HG03457 (cell line): ENCODE data around the gene CHDH.
A peak's percentile ranks its signal among the peaks of the same experiment; 100 is the strongest.

Experiments used
- ATAC-seq: cut with Tn5 transposase; IDR thresholded peaks from one replicate; pipeline ENCODE4 v1.9.1; 2021; ENCODE audit warnings: moderate number of reproducible peaks; ENCODE audit not compliant: unreplicated experiment

The CHDH gene, protein sequence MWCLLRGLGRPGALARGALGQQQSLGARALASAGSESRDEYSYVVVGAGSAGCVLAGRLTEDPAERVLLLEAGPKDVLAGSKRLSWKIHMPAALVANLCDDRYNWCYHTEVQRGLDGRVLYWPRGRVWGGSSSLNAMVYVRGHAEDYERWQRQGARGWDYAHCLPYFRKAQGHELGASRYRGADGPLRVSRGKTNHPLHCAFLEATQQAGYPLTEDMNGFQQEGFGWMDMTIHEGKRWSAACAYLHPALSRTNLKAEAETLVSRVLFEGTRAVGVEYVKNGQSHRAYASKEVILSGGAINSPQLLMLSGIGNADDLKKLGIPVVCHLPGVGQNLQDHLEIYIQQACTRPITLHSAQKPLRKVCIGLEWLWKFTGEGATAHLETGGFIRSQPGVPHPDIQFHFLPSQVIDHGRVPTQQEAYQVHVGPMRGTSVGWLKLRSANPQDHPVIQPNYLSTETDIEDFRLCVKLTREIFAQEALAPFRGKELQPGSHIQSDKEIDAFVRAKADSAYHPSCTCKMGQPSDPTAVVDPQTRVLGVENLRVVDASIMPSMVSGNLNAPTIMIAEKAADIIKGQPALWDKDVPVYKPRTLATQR

DNA sequence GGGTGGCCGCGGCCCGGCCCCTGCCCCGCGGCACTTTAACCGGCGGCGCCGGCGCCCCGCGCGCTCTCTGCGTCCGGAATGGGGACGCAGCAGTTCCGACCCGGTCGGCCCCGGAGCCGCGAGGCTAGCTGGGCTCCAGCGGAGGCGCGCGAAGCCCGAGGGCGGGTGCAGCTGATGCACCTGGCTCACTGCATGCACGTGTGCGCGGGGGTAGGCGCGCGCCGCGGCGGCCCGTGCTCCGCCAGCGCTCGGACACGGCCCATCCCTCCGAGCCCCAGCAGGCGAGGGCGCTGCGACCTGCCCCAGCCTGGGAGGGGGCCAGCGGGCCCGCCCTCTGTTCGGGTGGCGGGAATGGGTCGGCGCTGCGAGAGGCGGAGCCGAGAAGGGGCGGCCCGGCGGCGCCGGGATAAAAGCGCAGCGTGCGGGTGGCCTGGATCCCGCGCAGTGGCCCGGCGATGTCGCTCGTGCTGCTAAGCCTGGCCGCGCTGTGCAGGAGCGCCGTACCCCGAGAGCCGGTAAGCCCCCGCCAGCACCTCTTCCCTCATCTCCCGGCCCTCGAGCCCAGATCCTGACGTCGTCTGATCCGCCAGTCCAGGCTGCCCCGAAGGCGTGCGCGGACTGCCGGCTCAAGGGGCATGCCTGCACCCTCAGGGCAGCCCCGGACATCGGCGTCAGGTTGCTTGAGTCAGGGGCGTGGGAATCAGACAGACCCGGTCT, at the start of gene CHDH, which contains the start of gene IL17RB:
Gene CHDH, minus strand, starts transcription at position 286 of the 717 bp plus-strand sequence. CDS start 22,411 bp downstream, outside the sequence.
Gene IL17RB, plus strand, starts transcription at position 435 of the 717 bp plus-strand sequence. Its CDS starts 21 bp downstream, at position 456.
- ATAC-seq, result no peak

DNA sequence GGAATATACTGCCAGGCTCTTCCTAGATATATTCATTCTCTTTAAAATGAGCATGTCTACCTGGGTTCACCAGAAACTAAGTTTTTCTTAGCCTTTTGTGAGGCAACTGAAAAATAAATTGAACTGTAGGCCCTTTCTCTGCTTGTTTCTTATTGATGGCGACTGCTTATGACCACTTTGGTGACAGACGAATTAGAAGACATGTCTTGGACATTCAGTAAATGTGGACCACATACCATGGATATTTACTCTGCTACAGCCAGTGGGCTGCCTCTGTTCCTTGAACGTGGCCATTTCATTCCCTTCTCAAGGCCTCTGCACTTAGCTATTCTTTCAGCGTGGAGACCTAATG, 46.0 kb upstream of the CHDH start:
- no peak for ATAC-seq

DNA sequence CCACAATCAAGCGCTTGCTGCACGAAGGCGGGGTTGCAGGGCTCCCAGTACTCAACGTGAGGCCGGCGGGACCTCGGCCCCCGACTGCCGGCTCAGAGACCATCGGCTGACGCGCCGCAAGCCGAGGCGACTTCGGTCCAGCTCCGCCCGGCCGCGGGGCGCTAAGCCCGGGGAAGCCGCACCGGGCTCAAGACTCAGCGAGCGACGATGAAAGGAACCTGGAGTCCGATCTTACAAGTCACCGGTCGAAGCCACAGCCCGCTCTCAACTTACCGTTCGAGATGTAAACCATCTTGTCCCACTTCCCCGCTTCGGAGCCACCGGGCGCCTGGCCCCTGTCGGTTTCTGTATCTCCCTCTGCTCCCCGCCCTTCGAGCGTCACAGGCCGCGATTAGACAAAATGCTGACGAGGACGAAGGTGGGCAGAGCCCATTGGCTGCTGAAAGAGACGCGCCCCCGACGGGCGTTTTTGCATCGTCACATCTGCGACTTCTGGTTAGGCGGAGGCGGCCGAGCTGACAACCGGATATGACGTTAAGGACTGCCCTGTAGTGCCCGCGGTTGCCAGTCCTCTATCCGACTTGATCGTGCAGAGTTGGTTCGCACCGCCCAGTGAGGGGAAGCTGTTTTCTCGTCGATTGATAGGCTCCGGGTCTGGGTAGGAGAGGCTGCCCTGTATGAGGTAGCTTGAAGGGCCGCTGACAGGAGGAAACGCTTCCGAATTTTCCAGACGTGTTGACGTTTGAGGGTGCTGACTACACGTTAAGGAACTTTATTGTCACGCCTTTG, 45.5 kb upstream of the CHDH start, which contains the start of gene SELENOK:
Gene SELENOK, minus strand, starts transcription at position 363 of the 789 bp plus-strand sequence.
- peak; percentile 94 for ATAC-seq

DNA sequence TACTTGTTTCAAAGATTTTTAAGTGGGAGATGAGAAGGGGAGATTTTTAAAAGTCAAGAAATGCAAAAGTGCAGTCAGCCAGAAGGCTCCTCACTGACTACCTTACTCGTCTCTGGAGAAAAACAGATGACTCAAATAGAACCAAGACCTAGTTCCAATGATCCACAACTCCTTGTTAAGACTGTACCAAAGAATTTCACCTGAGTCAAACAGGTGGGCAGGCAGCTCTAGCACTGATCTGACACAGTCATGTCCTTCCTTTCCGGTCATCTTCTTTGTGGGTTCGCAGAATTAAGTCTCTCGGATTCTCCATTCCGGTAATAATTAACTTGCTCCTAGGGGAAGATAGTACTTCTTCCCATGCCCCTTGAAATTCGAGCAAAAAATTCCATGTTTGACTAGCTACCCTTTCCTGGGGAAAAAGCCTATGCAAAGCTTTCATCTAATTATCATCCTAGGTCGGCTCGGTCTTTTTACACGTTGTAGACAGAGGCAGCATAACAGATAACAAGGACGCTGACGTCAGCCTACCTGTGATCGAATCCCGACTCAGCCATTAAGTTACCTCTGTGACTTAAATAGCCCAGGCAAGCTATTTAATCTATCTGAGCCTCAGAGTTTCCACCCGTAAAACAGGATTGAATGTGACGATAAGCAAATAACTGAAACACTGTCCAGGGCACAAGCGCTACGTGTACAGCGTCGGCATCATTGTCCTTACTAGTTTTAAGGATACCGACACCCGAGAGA, 44.7 kb upstream of the CHDH start:
- ATAC-seq, result no peak

DNA sequence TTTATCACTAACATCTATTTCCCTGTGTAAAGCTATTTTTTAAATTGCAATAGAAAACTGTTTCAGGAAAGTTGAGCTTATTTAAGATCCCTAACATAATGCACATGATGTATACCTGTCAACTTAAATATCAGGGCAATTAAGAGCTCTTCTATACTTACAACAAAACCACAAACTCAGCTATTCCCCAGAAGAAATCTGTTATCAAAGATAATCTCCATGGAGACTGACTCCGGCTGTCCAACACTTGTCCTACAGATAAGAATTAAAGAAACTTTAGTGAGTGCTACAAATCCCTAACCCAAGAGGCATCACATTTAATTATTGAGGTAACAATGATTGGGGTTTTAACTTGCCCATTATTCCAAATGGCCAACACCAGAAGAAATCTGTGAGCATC, 42.0 kb upstream of the CHDH start:
- no peak for ATAC-seq

DNA sequence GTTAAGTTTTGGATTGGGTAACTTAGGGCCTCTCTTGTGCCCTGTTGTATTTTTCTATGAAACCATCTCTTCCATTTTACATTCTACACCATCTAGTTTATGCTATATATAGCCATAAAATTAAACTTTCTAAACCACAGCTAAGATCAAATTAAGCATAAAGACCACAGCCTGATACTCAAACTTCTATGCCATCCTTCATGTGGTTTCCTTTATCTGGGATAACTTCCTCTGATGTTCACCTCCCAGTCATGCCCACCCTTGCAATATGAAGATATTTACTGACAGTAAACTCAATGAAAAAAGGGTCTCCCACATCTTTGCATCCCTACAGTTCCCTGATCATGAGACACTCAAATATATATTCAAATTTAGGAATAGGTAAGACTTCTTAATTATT, 41.2 kb upstream of the CHDH start:
- ATAC-seq, result no peak

DNA sequence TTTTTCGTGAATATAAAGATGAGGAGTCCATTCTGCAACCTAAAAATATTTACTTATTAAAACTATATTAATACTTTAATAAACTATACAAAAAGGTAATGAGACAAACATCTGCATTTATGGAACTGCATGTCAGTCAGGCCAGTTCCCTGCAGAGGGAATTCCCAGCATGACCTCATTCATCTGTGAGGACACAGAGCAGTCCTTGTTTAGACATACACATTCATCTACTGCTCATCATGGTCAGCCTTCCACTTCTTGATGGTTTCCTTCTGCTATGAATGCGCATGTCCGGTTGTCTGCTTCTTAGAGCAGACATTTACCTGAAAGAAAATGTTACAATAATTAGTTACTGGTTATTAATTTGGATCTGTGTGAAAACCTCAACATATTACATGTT, 39.0 kb upstream of the CHDH start:
- ATAC-seq, result no peak

DNA sequence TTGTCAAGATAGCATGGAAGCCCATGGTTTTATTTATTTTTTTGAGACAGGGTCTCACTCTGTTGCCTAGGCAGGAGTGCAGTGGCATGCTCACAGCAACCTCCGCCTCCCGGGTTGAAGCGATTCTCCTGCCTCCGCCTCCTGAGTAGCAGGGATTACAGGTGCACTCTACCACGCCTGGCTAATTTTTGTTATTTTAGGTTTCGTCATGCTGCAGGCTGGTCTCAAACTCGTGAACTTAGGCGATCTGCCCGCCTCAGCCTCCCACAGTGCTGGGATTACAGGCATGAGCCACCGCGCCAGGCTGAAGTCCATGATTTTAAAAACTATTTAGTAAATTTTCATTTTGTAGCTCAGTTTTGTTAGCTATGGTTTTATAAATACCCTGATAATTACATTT, 38.4 kb upstream of the CHDH start:
- no peak for ATAC-seq

DNA sequence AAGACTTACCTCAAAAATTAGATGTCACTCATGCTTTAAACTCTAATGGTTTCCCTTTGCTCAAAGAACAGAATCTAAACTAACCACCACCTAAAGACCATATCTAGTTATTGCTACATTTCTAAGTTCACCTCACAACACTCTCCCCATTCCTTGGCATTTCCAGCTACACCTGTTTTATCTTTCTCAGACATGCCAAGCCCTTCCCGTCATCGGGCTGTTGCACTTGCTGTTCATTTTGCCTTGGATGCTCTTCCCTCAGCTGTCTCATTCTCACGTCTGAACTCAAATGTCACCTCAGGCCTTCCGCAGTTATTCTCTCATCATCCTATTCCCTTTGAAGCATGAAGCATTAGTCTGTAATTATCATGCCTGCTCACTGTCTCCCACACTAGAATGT, 36.8 kb upstream of the CHDH start:
- no peak for ATAC-seq

DNA sequence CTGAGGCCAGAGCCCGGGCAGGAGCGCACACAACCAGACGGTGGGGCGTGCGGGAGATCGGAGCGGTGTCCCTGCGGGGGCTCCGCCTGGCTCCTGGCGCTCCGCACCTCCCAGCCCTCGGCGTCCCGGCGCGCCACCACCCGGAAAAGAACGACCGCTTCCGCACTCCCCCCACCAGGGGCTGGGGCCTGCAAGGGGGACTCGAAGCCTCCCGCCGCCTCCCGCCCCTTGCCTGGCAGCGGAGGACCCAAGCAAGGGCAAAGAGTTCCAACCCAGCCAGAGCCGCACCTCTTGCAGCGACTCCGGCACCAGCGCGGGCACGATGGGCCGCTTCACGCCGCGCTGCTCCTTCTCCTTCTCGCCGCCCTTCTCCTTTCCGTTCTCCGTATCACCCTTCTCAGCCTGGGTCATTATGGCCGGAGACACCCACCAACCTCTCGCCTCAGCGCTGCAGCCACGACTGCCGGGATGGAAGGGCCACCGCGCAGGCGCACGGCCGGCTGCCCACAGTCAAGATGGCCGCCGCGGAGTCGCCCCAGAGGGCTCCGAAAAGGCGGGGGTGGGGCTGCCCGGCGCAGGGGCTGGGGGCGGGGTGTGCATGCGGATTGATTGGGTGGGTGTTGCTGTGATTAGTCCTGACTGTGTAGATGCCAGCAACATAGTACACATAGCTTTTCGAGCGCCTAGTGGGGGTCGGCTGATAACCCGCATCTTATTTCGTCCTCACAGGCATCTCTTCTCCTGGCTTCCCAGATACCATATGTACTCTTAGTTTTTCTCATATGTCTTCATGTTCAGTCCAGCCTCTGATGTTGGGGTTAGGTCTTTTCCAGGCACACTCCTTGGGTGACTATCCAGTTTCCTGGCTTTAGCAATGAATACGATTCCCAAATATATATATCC, 35.7 kb upstream of the CHDH start, which contains the start of gene ACTR8:
Gene ACTR8, minus strand, starts transcription at position 462 of the 903 bp plus-strand sequence. Its CDS starts 51 bp downstream, at position 411.
- peak; percentile 67 for ATAC-seq

DNA sequence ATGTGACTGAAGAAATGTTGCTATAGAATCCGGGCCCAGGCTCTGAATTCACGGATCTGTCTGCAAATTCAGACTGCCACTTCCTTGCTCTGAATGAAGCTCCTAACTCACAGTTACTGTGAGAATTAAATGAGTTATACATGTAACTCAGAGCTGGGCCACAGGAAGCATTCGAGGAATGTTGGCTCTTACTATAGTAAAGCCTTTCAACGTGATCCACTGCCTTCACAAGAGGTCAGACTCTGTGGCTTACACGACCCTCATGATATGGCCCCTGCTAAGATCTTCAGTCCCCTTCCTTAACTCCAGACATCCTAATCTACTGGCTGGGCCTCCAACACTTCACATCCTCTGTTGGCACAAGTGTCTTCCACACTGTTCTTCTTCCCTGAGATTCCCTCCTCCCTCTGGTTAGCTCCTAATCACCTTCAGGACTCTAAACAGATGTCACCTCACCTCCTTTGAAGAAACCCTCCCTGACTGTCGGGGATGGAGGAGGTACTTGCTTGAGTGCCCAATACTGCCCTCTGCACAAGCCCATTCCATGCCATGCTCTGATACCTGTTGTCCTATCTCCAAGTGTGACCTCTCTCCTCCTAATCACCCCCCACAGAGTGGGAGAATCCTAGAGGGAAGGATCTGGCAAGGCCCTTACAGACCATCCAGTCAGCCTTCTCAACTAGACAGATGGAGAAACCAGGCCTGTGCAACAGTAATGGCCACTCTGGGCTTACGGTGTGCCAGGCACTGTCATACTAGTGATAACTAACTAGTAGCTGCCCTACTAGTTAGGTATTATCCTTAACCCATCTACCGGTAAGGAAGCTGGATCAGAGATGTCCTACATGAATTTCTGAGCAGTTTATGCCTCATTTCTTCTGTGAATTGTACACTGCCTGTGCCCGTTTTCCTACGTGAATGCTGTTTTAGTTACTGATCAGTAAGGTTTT, 34.5 kb upstream of the CHDH start:
- no peak for ATAC-seq

DNA sequence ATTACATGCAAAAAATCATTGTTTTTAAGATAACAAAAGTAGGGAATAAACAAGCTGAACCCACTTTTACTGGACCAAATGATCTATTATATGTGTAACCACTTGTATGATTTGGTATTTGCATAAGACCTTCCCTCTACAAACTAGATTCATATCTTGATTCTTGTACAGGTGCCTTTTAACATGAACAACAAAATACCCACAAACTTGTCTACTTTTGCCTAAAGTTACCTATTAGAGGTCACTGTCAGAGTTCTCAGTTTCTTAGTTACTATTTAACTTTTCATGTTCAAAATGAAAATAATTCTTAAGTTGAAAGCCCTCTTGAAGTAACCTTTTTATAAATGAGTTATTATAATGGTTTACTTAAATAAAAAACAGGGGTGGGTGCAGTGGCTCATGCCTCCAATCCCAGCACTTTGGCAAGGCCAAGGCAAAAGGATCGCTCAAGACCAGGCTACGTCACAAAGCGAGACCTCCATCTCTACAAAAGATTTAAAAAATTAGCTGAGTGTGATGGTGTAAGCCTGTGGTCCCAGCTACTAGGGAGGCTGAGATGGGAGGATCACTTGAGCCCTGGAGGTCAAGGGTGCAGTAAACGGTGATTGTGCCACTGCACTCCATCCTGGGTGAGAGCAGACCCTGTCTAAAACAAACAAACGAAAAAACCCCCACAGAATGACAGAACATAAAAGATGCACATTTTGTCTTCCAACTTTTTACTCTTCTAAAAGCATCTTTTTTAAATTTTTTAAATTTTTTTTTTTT, 19.7 kb upstream of the CHDH start:
- peak; percentile 49 for ATAC-seq

DNA sequence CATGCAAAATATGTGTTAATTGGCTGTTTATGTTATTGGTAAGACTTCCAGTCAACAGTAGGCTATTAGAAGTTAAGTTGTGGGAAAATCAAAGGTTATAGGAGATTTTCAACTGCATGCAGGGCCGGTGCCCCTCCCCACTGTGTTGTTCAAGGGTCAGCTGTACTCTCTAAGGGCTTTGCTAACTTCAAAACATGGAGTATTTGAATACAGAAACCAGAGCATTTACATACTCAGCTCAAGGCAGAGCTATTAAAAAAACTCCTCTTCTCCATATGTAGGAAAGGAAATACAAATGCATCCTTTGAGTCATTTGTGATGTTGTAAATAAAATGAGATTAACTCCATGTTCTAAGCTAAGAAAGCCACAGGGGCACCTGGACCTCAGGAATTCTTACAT, 16.9 kb upstream of the CHDH start:
- no peak for ATAC-seq

DNA sequence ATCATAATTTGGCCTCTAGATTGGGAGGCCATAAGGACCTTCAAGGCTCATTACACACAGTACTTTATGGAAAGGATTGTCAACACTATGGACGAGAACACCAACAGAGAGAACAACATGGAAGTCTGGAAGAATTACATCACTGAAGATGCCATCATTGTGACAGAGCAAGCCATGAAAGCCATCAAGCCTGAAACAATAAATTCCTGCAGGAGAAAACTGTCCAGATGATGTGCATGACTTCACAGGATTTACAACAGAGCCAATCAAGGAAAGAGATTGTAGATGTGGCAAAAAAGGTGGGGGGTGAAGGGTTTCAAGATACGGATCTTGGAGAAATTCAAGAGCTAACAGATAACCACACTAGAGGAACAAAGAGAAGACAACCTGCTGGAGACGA, 16.0 kb upstream of the CHDH start:
- no peak for ATAC-seq

DNA sequence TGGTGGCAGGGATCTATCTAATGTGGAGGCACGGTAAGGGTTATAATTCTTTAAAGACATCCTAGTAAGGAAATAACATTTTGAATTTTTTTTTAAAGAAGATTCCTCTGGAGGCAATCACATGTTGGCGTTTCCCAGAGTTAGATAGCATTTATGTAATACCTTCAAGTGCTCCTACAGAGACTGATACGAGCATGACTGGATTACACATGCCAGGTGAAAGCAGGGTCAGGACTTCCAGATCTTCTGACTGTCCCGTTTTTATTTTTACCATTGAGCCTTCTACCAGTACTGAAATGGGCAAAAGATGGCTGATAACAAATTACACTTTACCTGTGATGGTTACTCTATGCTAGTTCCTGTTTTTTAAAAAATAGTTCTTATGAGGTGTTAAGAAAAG, 14.0 kb upstream of the CHDH start:
- ATAC-seq, result no peak

DNA sequence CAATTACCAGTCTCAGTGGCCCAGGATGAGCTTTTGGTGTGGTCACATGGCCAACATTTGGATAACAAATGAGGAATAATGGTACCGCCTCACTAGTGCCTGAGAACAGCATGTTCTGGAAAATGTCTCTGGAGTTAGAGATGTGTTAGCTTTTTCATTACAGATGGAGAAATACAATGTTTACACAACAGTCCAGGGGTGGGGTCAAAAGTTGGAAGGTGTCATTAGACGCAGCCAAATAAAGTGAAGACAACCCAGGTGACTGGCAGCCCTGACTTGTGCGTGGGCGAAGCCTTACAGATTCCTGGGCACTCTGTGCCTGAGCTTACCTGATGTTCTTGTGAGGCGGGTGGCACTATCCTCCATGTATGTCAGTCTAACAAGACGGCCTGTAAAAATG, 13.0 kb upstream of the CHDH start:
- no peak for ATAC-seq

DNA sequence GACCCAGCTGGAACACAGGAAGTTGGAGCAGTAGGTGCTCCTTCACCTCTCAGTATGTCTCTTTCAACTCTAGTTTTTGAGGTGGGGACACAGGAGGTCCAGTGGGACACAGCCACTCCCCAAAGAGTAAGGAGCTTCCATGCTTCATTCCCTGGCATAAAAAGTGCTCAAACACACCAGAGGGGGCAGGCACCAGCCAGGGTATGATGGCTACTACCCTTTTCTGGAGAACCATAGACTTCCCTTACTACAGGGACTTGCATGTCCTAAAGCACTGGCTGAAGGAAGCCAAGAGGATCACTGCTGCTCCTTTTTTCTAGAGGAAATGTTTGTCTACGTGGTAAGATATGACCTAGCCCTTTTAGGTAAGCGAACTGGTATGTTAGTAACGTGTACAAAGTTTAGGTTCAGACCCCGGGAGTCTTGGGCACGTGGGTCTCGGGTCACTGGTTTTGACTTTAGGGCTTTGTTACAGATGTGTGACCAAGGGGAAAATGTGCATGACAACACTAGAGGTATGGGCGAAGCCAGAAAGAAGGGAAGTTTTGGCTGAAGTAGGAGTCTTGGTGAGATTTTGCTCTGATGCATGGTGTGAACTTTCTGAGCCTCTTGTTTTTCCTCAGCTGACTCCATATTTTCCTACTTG, 12.0 kb upstream of the CHDH start:
- no peak for ATAC-seq
